Measurements from ENCODE around the gene CFAP97.

- no peak for TF ChIP-seq CTCF (IDR thresholded peaks at IDR 0.05)
- no peak for TF ChIP-seq POLR2A (IDR thresholded peaks at IDR 0.05)
These were observed 20.8 kb upstream of the CFAP97 start for GRCh38 chr4:185224597-185224996.
